ENCODE data around the gene CARD6.
"Not testable (repeated sequence)": the region's sequence is repeated elsewhere in the genome, so short reads cannot be mapped to it uniquely, and the experiment has no call there.

Gene CARD6

DNA sequence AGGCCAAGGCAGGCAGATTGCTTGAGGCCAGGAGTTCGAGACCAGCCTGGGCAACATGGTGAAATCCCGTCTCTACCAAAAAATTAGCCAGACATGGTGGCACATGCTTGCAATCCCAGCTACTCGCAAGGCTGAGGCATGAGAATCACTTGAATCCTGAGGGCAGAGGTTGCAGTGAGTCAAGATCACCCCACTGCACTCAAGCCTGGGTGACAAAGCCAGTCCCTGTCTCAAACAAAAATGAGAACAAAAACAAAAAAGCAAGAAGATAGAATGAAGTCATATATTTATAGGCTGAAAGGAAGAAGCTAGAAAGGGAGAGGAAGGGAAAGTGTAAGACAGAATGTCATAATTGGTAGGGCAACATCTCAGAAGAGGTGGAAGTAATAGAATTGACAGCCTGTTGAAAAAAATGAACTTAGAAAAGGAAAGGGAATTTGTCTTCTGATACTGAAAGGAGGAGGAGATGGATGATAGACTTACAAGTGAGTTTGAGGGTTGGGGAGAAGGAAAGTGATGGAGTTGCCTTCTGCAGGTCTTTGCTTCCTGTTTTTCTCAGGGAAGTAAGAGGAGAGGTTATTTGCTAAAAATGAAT lies 32.2 kb downstream of the CARD6 start:
- no peak for DNase-seq

DNA sequence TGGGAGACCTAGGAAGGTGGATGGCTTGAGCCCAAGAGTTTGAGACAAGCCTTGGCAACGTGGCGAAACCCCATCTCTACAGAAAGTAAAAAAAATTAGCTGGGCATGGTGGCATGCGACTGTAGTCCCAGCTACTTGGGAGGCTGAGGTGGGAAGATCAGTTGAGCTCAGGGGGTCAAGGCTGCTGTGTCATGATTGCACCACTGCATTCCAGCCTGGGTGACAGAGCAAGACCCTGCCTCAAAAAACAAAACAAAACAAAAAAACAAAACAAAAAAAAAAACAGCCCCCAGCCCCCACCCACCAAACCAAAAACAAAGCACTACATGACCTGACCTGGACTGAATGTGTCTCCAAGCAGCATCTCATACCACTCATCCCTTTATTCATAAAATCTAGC lies 34.8 kb downstream of the CARD6 start:
- DNase-seq = no peak

DNA sequence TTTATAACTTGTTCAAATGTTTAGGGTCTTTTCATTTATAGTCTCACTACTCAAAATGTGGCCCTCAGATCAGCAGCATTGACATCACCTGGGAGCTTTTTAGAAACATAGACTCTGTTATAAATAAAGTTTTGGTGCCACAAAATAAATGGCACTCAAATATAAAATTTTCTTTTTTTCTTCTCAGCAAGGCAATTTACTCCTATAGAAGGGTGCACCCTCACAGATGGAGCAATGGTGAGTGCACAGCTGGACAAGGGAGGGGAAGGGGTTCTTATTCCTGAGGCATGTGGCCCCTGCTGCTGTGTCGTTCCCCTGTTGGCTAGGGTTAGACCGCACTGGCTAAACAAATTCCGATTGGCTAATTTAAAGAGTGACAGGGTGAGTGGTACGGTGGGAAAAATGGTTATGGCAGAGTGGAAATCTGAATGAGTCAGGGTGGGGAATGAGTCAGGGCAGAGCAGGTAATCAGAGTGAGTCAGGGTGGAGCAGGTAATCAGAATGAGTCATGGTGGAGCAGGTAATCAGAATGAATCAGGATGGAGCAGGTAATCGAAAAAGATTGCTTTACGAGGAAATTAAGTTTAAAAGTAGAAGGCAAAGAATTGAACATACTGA lies 36.3 kb downstream of the CARD6 start:
- DNase-seq = no peak

DNA sequence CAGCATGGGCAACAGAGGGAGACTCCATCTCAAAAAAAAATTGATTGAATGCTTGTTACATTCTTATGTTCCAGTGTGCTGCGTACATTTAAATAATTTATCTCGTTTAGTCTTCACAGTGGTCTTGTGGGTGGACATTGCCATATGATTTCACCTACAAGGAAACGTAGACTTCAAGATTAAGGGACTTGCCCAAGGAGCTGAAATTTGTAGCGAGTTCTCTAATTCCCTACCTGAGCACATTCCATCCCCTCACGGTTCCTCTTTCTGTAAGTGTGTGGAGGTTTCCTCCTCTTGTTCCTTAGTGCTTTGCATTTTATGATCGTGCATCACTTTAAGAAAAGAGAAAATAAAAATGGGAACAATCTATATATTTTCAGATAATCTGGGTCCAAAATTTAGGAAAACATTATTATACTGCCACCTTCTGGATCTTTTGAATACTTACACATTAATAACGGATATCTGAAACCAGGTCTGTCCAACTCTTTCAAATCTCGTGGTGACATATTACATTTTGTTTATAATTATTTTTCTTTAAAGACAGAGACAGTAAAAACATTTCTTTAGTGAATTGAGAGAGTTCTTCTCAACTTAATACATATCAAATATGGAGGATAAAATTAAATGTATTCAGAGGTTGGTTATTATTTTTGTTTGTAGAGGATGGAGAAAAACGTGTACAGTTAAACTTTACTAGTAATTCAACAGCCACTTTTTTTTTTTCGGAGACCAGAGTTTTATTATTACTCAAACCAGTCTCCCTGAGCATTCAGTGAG lies 38.2 kb downstream of the CARD6 start:
- peak; percentile 11 for DNase-seq

DNA sequence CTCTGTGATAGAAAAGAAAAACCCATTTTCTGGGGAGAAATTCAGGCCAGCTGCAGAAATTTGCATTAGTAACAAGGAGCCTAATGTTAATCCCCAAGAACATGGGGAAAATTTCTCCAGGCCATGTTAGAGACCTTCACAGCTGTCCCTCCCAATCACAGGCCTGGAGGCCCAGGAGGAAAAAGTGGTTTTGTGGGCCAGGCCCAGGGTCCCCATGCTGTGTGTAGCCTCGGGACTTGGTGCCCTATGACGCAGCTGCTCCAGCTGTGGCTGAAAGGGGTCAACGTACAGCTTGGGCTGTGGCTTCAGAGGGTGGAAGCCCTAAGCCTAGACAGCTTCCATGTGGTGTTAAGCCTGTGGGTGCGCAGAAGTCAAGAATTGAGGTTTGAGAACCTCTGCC lies 41.1 kb downstream of the CARD6 start:
- no peak for DNase-seq

DNA sequence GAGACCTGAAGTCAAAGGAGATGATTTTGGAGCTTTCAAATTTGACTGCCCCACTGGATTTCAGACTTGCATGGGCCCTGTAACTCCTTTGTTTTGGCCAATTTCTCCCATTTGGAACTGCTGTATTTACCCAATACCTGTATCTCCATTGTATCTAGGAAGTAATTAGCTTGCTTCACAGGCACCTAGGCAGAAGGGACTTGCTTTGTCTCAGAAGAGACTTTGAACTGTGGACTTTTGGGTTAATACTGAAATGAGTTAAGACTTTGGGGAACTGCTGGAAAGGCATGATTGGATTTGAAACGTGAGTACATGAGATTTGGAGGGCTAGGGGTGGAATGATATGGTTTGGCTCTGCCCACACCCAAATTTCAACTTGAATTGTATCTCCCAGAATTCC lies 41.9 kb downstream of the CARD6 start:
- DNase-seq = not testable (repeated sequence)

DNA sequence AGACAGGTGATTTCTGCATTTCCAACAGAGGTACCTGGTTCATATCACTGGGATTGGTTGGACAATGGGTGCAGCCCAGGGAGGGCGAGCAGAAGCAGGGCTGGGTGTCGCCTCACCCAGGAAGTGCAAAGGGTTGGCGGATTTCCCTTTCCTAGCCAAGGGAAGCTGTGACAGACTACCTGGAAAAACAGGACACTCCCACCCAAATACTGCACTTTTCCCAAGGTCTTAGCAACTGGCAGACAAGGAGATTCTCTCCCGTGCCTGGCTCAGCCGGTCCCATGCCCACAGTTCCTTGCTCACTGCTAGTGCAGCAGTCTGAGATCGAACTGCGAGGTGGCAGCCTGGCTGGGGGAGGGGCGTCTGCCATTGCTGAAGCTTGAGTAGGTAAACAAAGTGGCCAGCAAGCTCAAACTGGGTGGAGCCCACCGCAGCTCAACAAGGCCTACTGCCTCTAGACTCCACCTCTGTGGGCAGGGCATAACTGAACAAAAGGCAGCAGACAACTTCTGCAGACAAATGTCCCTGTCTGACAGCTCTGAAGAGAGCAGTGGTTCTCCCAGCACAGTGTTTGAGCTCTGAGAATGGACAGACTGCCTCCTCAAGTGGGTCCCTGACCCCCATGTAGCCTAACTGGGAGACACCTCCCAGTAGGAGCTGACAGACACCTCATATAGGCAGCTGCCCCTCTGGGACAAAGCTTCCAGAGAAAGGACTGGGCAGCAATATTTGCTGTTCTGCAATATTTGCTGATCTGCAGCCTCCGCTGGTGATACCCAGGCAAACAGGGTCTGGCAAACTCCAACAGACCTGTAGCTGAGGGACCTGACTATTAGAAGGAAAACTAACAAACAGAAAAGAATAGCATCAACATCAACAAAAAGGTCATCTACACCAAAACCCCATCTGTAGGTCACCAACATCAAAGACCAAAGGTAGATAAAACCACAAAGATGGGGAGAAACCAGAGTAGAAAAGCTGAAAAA lies 54.6 kb downstream of the CARD6 start:
- not testable (repeated sequence) for DNase-seq

DNA sequence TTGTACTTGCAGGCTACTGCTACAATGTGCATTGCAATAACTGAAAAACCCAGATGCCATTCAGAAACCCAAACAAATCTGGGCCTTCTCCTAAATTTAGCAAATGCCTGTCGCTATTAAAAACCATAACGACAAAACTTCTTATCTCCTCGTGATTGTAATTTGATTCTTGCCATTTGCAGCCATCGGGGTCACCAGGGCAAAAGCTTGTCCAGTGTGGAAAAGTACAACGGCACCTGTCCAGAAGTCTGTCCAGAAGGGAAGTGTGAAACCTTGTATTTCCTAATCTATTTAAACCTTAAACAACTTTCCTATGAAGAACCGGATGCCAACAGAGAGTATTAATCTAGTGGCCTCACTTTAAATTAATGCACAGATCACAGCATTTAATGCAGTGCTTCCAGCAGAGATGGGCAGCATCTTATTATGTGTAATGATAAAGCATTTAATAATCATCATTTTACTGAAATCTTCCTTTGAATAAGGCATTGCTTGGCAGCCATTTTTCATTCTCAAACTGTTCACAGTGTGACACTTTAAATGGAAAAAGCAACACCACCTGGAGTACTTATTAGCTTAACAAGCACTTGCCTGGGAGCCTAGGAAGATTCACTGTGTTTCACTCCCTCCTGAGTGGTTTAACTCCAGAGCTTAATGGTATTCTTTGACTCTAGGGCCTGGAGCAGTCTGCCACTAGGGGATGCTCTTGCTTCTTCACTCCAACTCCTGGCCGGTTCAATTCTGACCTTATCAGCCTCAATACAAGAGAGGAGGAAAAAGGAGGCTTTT lies 63.2 kb downstream of the CARD6 start:
- DNase-seq = peak; percentile 23

DNA sequence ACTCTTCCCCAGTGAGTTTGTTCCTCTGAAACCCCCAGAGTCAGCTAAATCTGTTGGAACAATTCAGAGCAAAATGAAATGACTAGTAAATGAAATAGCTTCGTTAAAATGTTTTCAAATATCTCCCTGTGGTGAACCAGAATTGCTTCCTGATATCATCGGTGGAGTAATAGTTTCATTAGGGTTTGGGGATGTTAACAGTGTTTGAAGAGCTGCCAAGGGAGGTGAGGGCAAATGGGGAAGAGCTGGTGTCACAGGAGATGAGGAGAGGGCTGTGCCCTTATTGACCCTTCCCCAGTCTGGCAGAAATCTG lies 63.8 kb downstream of the CARD6 start:
- DNase-seq = no peak

DNA sequence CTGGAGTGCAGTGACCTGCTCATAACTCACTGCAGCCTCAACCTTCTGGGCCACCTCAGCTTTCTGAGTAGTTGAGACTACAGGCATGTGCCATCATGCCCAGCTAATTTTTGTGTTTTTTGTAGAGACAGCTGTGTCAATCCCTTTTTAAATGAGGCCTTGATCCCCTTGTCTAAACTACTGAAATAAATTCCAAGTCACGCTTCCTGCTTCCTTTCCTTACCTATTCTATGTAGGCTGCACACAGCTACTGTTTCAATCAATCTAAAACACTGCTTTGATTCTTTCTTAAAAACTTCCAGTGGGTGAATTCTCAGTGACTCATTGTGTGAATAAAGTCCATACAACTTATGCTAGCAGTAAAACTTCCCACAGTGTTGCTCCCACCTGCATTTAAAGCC lies 65.2 kb downstream of the CARD6 start:
- no peak for DNase-seq

DNA sequence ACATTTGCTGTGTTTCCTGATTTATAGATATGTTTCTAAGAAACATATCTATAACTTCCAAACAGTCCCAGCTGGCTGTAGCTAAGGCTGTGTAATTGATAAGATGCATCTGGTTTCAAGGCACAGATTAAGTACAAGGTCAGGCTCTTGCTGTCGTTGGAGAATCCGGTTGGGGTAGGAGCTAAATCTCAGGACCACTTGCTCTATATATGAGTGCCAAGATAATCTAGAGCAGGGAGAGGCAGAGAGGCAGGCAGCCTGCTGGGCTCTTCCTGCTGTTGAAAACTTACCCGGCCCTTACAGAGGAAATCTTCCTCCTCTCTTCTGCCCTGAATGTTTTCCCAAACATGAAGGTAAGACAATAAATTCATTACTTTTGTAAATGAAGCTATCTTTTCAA lies 68.1 kb downstream of the CARD6 start, which contains the start of gene C7:
Gene C7 (plus strand): TSS at position 234 of the 400 bp plus-strand sequence. CDS start 114 bp downstream, at position 348.
- DNase-seq = no peak

DNA sequence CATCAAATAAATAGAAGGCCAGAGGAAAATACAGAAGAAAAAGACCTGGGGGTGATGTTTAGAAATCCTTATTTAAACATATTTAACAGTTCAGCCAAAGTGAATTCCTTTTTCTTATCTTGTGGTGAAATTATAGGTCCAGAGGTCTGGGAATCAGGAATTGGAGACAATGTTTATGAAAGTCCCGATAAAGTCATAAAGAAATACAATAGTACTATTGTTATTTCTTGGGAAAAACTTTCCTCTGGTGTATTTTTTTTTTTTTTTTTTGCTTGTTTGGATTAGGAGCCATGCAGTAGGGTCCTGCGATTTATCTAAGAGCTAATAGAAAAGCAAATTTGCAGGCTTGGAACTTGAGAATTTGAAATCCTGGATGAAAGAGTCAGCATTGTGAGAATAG lies 68.6 kb downstream of the CARD6 start:
- no peak for DNase-seq

Data from NCI-H345 (cell line).